Epithelial cell of proximal tubule (primary cell): ENCODE results near the gene LENEP. TPM values are rescaled to one million over a fixed set of nuclear protein-coding genes. Genes with fewer than 3 reads are reported as not detected.

Experiments
- DNase-seq: peaks from one replicate; pipeline ENCODE4 v3.0.0-alpha.2; 2011; ENCODE audit warnings: low read depth
- H3K4me3 ChIP-seq: 2 replicates; pipeline ENCODE4 v1.5.1; 2011; ENCODE audit warnings: low read depth, mild to moderate bottlenecking, low read length
- total RNA-seq: library from RNA; depleted of rRNA; stranded (reverse); fragments of >200 nt; gene quantifications from 2 replicates; pipeline ENCODE4 v1.2.3, GENCODE V29; 2015
- TF ChIP-seq, protein P1 (sequence below): conservative IDR thresholded peaks from 2 replicates; pipeline ENCODE4 v1.5.1; 2012; ENCODE audit warnings: low read depth, mild to moderate bottlenecking, low read length

Gene LENEP
- total RNA-seq, 1 donor from 2014 or later = not detected

DNA sequence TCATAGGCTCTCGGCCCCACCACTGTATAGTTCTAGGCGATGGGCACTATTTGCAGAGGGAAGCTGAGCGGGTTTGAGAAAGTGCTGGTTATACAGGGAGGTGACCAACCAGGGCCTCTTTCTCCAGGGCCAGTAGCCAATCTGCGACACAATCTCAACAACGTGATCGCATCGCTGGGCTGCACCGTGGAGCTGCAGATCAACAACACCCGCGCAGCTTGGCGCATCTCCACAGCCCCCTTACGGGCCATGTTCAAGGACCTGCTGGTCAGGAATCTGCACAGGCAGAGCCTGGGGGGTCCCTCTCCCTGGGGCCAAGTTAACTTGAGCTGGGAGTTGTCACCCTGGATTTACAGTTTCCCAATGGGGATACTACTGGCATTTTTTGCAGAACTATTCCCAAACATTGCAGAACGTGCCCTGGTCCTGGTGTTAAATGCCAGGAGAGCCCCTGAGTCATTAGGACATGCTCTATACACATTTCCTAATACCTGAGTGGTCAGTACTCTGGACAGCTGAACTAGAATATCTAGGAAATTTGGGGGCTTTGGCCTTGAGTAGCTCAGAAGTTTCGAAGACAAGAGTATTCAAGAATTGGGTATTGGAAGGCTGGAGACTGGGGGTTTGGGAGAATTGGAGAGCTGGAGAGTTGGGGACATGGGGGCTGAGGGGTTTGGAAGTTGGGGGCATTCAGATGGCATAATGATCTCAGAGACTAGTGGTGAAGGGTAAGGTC, 47.1 kb downstream of the LENEP start:
- no peak for DNase-seq
- H3K4me3 ChIP-seq = no peak overlapping the region
- TF ChIP-seq, protein P1, sequence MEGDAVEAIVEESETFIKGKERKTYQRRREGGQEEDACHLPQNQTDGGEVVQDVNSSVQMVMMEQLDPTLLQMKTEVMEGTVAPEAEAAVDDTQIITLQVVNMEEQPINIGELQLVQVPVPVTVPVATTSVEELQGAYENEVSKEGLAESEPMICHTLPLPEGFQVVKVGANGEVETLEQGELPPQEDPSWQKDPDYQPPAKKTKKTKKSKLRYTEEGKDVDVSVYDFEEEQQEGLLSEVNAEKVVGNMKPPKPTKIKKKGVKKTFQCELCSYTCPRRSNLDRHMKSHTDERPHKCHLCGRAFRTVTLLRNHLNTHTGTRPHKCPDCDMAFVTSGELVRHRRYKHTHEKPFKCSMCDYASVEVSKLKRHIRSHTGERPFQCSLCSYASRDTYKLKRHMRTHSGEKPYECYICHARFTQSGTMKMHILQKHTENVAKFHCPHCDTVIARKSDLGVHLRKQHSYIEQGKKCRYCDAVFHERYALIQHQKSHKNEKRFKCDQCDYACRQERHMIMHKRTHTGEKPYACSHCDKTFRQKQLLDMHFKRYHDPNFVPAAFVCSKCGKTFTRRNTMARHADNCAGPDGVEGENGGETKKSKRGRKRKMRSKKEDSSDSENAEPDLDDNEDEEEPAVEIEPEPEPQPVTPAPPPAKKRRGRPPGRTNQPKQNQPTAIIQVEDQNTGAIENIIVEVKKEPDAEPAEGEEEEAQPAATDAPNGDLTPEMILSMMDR = no peak

- no peak overlapping the region for H3K4me3 ChIP-seq
- no peak for DNase-seq
- TF ChIP-seq, protein P1 = no peak
Measured at GRCh38 chr1:155042789-155043188, 49.4 kb downstream of the LENEP start.

DNA sequence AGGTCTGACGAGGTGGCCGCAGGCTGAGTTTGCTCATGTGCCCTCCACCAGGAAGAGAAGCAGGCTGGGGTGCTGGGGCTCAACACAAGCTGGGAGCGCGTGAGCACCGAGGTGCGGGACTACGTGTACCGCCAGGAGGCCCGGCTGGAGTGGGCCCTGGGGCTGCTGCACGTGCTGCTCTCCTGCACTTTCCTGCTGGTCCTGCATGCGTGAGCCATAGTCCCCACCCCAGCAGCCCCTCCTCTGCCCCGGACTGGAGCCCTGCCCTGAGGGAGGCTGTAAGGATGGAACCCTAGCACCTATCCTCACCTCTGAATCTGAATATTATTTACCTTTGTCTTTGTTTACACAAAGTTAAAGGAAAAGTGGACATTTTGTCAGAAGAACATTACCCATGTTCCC, 49.9 kb downstream of the LENEP start:
- TF ChIP-seq, protein P1 = no peak
- H3K4me3 ChIP-seq = no peak overlapping the region
- no peak for DNase-seq

- TF ChIP-seq, protein P1 = no peak
- no peak overlapping the region for H3K4me3 ChIP-seq
- no peak for DNase-seq
Measured at GRCh38 chr1:155043793-155044192, 50.4 kb downstream of the LENEP start.

Other genes starting within 250 kb of the LENEP start
- gene KCNN3, start 123.3 kb upstream of the LENEP start, total RNA-seq = under 0.01 TPM in 1 of 2 replicates, not detected in the other
- 11.8 and 13.2 TPM in 2 replicates for gene PMVK, start 56.9 kb upstream of the LENEP start, total RNA-seq
- gene PBXIP1, start 37.5 kb upstream of the LENEP start, total RNA-seq = 23.4 and 49.6 TPM in 2 replicates
- gene PYGO2, start 31.8 kb upstream of the LENEP start, total RNA-seq = 16.0 and 23.7 TPM in 2 replicates
- 131 and 155 TPM in 2 replicates for gene SHC1, start 22.8 kb upstream of the LENEP start, total RNA-seq
- gene CKS1B, start 18.9 kb upstream of the LENEP start, total RNA-seq = 289 and 358 TPM in 2 replicates
- gene FLAD1, start 10.2 kb upstream of the LENEP start, total RNA-seq = 41.9 and 67.5 TPM in 2 replicates
- gene ZBTB7B, start 9.2 kb downstream of the LENEP start, total RNA-seq = 20.4 and 20.7 TPM in 2 replicates
- gene DCST2, start 40.2 kb downstream of the LENEP start, total RNA-seq = 0.12 TPM in 1 of 2 replicates, not detected in the other
- not detected in 2 replicates for gene DCST1, start 40.2 kb downstream of the LENEP start, total RNA-seq
- 164 and 266 TPM in 2 replicates for gene ADAM15, start 57.7 kb downstream of the LENEP start, total RNA-seq
- 10.8 and 24.9 TPM in 2 replicates for gene EFNA4, start 70.2 kb downstream of the LENEP start, total RNA-seq
- 1.7 and 2.8 TPM in 2 replicates for gene EFNA3, start 85.3 kb downstream of the LENEP start, total RNA-seq
- 26.3 and 45.3 TPM in 2 replicates for gene EFNA1, start 134.3 kb downstream of the LENEP start, total RNA-seq
- 32.7 and 37.7 TPM in 2 replicates for gene SLC50A1, start 142.3 kb downstream of the LENEP start, total RNA-seq
- 28.6 and 77.8 TPM in 2 replicates for gene DPM3, start 146.9 kb downstream of the LENEP start, total RNA-seq
- 170 and 193 TPM in 2 replicates for gene KRTCAP2, start 179.7 kb downstream of the LENEP start, total RNA-seq
- 3.4 and 9.4 TPM in 2 replicates for gene TRIM46, start 180.3 kb downstream of the LENEP start, total RNA-seq
- gene THBS3, start 214.3 kb downstream of the LENEP start, total RNA-seq = 4.9 and 13.2 TPM in 2 replicates
- 75.2 and 132 TPM in 2 replicates for gene MTX1, start 215.1 kb downstream of the LENEP start, total RNA-seq